ENCODE measurements around the gene ANO1.

DNA sequence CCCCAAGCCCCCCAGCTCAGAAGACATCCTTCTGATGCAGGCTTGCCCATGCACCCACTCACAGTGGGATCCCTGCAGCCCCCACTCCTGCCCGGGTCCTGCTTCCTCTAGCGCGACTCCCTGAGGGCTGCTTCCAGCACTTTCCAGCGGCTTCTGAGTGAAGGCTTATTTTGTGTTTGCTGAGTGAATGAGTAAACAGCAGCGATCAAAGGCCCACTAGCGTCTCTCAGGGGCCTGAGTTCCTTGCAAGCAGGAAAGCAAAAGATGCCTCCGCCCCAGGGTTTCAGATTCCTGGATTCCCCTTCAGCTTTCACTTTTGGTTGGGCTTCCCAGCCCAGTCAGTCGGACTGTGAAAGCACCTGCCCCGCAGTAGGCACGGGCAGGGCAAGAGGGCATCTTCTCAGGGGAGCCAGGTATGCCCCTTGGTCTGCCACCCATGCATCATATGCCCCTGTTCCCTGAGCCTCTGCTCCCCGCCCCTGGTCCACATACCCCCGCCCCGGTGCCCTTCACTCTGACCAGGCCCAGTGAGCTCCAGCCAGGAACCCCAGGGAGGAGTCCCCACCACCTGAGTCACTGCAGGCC, 134.2 kb downstream of the ANO1 start:
- TF ChIP-seq SMC3 (IDR thresholded peaks at IDR 0.05; ENCODE audit: low read depth, low read length), result no peak
- TF ChIP-seq, protein P1, sequence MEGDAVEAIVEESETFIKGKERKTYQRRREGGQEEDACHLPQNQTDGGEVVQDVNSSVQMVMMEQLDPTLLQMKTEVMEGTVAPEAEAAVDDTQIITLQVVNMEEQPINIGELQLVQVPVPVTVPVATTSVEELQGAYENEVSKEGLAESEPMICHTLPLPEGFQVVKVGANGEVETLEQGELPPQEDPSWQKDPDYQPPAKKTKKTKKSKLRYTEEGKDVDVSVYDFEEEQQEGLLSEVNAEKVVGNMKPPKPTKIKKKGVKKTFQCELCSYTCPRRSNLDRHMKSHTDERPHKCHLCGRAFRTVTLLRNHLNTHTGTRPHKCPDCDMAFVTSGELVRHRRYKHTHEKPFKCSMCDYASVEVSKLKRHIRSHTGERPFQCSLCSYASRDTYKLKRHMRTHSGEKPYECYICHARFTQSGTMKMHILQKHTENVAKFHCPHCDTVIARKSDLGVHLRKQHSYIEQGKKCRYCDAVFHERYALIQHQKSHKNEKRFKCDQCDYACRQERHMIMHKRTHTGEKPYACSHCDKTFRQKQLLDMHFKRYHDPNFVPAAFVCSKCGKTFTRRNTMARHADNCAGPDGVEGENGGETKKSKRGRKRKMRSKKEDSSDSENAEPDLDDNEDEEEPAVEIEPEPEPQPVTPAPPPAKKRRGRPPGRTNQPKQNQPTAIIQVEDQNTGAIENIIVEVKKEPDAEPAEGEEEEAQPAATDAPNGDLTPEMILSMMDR (IDR thresholded peaks at IDR 0.05), result no peak
- TF ChIP-seq NFIC (IDR thresholded peaks at IDR 0.05; ENCODE audit: borderline replicate concordance), result no peak
- TF ChIP-seq, protein P2, sequence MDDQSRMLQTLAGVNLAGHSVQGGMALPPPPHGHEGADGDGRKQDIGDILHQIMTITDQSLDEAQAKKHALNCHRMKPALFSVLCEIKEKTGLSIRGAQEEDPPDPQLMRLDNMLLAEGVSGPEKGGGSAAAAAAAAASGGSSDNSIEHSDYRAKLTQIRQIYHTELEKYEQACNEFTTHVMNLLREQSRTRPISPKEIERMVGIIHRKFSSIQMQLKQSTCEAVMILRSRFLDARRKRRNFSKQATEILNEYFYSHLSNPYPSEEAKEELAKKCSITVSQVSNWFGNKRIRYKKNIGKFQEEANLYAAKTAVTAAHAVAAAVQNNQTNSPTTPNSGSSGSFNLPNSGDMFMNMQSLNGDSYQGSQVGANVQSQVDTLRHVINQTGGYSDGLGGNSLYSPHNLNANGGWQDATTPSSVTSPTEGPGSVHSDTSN (IDR thresholded peaks at IDR 0.05), result no peak
- TF ChIP-seq, protein P3, sequence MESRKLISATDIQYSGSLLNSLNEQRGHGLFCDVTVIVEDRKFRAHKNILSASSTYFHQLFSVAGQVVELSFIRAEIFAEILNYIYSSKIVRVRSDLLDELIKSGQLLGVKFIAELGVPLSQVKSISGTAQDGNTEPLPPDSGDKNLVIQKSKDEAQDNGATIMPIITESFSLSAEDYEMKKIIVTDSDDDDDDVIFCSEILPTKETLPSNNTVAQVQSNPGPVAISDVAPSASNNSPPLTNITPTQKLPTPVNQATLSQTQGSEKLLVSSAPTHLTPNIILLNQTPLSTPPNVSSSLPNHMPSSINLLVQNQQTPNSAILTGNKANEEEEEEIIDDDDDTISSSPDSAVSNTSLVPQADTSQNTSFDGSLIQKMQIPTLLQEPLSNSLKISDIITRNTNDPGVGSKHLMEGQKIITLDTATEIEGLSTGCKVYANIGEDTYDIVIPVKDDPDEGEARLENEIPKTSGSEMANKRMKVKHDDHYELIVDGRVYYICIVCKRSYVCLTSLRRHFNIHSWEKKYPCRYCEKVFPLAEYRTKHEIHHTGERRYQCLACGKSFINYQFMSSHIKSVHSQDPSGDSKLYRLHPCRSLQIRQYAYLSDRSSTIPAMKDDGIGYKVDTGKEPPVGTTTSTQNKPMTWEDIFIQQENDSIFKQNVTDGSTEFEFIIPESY (IDR thresholded peaks at IDR 0.05; ENCODE audit: borderline replicate concordance, low read depth), result no peak
